SKM-1 (cell line): ENCODE measurements around the gene RPS5.

Source experiments
- DNase-seq: peaks from one replicate; lab custom pipeline; 2025; ENCODE audit not compliant: unreplicated experiment; lab: John Stamatoyannopoulos, UW

Gene RPS5

GRCh38 chr19:58385313-58385890, 1.7 kb upstream of the RPS5 start:
- no peak for DNase-seq

DNA sequence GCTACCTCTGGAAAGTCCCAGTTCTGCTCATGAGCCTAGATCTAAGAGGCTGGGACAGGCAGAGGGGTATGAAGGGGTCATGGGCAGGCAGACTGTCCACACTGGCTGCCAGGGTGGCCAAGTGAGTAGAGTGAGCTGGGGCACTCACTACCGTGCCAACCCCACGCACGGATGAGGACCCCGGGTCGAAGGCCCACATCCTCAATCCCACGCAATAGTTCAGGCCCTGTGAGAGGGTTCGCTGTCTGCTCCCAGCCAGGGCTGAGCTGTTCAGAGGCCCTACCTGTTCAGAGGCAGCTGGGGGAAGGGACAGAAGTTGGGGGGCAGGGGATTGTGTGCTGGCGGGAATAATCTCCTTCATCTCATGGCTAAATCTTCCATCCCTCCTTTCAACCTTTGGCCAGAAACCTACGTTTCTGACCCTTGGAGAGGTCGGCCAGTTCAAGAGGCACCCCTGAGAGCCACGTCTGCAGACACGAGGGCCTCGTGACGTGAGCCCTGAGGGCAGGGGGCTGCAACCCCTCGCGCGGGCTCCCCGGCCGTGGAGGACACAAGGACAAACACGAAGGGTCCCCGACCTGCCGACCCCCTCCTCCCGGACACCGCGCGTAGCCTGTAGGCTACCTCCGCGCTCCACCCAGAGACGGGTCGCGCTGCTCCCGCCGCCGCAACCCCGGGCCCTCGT, 1.0 kb upstream of the RPS5 start:
- no peak for DNase-seq

- DNase-seq, result no peak
Observed at GRCh38 chr19:58387338-58388174, 487 bp downstream of the RPS5 start.

DNA sequence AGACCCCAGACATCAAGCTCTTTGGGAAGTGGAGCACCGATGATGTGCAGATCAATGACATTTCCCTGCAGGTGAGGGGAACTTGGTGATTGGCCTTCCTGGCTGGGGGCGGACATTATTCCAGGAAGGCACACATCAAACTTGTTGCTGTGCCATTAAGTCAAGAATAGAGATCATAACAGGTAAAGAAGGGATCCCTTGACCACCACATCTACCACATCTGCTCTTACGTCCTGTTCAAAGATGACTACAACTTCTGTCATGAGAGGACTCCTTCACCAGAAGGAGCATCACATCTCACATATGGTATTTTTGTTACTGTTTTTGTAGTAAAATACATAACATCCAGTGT, 1.1 kb downstream of the RPS5 start:
- no peak for DNase-seq

DNA sequence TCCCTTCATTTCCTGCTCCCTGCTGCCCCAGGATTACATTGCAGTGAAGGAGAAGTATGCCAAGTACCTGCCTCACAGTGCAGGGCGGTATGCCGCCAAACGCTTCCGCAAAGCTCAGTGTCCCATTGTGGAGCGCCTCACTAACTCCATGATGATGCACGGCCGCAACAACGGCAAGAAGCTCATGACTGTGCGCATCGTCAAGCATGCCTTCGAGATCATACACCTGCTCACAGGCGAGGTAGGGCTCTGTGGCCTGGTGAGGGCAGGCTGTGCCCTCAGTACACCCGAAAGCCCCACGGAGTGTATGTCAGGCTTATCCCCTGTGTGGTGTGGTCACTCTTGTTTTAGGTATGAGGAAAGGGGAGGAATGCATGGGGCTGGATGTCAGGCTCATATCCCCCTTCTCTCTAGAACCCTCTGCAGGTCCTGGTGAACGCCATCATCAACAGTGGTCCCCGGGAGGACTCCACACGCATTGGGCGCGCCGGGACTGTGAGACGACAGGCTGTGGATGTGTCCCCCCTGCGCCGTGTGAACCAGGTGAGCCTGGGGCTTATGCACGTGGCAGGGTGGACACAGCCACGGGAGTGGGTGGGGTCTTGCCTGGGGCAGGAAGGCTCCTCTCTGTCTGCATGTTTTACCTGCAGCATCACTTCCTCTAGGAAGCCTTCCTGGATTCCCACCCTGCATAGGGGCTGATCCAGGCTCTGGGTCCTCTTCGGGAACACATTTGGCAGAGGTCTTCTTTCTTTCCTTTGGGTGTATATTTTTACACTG, 6.1 kb downstream of the RPS5 start:
- DNase-seq, result no peak

DNA sequence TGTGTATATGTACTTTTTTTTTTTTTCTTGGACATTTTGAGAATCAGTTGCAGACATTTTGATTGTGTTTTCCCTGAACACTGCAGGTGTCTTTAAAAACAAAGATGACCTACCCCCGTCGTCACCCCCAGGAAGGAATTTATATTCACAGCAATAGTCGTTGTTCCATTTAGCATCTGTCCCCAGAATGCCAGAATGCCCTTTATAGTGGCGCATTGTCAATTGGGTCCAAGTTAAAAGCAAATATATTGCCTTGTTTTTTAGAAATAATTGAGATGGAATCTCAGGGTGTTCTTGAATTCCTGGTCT, 6.6 kb downstream of the RPS5 start:
- no peak for DNase-seq

DNA sequence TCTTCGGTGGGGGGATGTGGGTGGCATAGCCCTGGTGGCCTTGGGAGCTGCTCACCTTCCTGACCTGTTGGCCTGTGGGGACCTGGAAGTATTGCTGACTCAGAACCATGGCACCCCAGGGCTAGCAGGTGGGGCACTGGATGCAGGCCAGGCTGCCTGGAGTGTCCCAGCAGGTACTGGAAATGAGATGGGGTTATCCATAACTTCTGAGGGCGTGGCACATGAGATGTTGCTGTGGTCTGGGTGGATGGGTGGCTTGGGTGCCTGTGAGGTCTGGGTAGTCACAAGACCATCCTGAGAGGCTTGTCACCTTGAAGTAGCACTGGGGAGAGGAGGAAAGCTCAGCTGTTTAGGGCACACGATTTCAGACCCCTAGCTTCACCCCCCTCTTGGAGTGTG, 7.8 kb downstream of the RPS5 start:
- DNase-seq, result no peak

- DNase-seq, result no peak
Observed at GRCh38 chr19:58395220-58395978, 8.3 kb downstream of the RPS5 start, which contains the start of gene RNF225. Gene RNF225 (plus strand): TSS chr19:58395656. CDS start chr19:58396090, 434 bp downstream.

GRCh38 chr19:58395979-58396627, 9.0 kb downstream of the RPS5 start:
- no peak for DNase-seq

- DNase-seq, result no peak
Observed at GRCh38 chr19:58396691-58397532, 9.8 kb downstream of the RPS5 start.

DNA sequence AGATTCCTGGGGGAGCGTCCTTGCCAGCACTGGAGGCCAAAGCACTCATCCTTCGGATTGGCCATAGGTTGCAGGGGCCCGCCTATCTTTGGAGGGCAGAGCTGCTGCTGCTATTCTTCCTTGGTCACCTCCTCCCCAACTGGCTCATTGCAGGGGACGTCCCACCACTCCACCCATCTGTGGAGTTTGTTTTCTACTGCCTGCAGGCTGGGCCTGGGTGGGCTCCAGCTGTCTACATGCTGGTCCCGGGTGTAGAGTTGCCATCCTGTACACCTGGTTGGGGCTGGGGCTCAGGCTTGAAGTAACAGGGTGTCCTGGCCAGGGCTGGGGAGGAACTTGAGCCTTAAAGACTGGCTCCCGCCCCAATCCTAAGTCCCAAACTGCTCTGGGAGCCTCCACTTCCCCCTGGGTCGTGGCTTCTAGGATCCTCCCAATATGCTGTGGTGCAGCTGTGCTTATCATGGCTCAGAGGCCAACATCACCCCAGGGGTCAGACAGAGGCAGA, 10.5 kb downstream of the RPS5 start:
- DNase-seq, result no peak

- no peak for DNase-seq
Observed at GRCh38 chr19:58398087-58398486, 11.0 kb downstream of the RPS5 start.

DNA sequence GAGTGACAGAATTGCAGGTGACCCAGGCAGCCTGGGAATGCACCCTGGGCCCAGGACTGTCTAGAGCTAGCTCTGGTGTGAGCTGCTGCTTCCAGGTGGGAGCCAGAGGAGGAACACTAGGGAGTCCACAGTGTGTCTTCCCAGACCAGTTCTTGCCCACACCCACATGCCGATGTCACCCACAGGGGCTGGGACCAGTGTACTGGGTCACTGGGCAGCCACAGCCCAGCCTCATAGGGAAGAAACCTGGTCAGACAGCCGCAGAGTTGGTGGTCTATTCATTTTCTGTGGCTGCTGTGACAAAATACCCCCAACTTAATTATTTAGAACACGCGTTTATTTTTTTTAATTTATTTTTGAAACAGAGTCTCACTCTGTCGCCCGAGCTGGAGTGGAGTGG, 11.5 kb downstream of the RPS5 start:
- no peak for DNase-seq

DNA sequence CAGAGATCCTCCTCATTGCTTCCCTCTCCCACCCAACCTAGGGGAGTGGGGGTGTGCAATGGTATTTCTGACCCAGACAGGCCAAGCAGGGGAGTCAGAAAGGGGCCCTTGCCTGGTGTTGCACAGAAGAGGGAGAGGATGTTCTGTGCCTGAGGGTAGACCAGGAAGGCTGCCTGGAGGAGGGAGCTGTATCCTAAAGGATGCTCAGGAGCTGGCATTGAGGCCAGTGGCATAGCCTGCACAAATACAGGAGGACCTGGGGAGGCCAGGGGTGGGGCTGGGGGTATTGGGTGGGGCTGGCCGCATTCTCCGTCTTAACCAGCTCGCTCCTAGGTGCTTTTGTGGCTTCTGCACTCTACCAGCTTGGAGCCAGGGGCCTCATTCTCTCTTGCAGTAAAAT, 12.8 kb downstream of the RPS5 start:
- no peak for DNase-seq

DNA sequence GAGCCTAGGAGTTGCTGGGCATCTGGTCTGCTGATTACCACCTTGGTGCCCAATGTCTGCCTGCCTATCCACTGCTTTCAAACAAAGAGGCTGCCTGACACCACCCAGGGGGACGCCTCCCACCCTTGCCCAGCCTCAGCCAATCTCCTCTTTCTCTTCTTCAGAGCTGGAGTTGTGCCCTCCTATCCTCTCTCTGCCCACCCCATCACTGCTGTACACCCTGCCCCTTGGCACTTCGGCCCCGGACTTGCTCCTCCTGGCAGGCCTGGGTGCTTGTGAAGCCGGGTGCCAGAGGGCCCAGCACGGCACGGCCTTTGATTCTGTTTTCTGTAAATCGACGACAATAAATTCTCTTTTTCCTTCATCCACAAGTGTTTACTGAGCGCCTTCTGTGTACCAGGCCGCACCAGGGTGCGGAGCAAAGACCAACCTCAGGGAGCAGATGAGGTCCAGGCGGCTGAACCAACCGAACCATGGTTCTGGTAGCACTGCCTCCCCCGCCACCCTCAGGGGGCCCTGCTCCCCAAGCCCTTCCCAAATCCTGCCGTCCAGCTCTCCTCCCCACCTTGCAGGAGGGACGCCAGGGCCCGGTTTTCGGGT, 13.3 kb downstream of the RPS5 start:
- no peak for DNase-seq

DNA sequence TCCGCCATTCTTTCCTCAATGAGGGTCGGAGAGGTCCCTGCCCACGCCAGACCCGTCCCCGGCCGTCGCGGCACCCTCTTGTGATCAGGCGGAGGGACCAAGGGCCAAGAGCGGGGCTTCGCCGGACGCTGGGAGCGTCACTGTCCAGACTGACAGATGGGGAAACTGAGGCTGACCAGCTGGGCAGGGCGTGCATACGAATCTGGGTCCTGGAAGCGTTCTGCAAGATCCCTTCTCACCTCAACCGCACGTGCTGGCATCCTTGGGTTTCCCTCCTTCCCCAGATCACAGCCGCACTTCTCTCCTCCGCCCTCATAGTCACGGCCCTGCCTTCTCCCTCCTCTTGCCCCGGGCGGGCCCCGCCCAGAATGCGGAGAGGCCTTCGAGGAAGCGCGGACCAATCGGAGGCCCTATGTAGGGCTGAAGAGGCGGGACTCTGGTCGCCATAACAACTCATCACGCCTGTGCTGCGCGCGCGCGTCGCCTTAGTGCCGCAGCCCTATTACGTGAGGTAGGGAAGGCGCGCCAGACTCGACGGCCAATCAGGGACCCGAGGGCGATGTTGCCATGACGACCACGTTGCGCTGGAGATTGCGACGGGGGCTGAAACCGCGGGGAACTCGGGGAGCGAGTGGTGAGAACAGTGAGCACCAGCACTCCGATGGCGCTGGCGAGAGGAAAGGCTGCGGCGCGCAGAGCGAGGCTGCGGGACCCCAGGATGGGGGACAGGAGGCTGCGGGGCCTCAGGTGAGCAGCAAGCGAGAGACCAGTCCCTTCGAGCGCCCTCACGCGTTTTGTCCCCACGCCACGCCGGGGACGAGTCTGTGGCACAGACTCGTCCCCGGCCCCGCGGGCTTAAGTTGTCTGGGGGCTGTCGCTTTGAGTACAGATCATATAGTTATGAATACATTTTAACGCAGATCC, 14.1 kb downstream of the RPS5 start:
- DNase-seq, result peak; percentile 80

- no peak for DNase-seq
Observed at GRCh38 chr19:58401840-58402421, 14.9 kb downstream of the RPS5 start.
